Measurements from ENCODE around the gene WRAP53. TPM values are rescaled to one million over a fixed set of nuclear protein-coding genes. Genes with fewer than 3 reads are reported as not detected.
"Not testable (repeated sequence)": the region's sequence is repeated elsewhere in the genome, so short reads cannot be mapped to it uniquely, and the experiment has no call there.

Gene WRAP53
- total and polyA plus RNA-seq, 2 of the 13 experiments (the other 11 are each of a cell fraction or from before 2014, with no cell fraction given), result 7.0 to 19.5 TPM

DNA sequence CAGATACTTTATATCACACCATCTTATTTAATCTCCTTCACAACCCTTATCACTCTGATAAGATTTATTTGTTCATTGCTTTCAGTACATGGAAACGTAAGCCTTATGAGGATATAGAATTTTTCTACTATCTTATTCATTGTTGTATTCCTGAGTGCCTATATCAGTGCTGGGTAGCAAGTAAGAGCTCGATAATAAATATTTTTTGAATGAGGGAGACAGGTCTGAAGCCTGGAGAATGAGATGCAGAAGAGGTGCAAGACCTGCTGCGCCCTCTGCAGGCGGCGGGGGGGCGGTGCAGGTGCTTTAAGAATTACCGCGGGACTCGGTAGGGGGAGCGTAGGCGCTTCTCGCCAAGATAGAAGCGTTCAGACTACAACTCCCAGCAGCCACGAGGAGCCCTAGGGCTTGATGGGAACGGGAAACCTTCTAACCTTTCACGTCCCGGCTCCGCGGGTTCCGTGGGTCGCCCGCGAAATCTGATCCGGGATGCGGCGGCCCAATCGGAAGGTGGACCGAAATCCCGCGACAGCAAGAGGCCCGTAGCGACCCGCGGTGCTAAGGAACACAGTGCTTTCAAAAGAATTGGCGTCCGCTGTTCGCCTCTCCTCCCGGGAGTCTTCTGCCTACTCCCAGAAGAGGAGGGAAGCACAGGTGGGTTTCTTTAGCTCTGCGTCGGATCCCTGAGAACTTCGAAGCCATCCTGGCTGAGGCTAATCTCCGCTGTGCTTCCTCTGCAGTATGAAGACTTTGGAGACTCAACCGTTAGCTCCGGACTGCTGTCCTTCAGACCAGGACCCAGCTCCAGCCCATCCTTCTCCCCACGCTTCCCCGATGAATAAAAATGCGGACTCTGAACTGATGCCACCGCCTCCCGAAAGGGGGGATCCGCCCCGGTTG is at the start of gene WRAP53 (continued):
- no peak for TF ChIP-seq TCF7L2 (IDR thresholded peaks at IDR 0.05; ENCODE audit: low read depth, low read length)
- TF ChIP-seq, protein P1, sequence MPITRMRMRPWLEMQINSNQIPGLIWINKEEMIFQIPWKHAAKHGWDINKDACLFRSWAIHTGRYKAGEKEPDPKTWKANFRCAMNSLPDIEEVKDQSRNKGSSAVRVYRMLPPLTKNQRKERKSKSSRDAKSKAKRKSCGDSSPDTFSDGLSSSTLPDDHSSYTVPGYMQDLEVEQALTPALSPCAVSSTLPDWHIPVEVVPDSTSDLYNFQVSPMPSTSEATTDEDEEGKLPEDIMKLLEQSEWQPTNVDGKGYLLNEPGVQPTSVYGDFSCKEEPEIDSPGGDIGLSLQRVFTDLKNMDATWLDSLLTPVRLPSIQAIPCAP (CRISPR knock-in tag; IDR thresholded peaks at IDR 0.05; ENCODE audit: low read depth), result no peak
- peak; percentile 94 for TF ChIP-seq SIX1 (CRISPR knock-in tag; IDR thresholded peaks at IDR 0.05; ENCODE audit: borderline replicate concordance)
- TF ChIP-seq ZNF484 (CRISPR knock-in tag; IDR thresholded peaks at IDR 0.05; ENCODE audit: borderline replicate concordance, low read depth), result no peak
- no peak for TF ChIP-seq ZMYM4 (CRISPR knock-in tag; IDR thresholded peaks at IDR 0.05)
- TF ChIP-seq ZNF510 (CRISPR knock-in tag; IDR thresholded peaks at IDR 0.05; ENCODE audit: low read depth), result no peak

DNA sequence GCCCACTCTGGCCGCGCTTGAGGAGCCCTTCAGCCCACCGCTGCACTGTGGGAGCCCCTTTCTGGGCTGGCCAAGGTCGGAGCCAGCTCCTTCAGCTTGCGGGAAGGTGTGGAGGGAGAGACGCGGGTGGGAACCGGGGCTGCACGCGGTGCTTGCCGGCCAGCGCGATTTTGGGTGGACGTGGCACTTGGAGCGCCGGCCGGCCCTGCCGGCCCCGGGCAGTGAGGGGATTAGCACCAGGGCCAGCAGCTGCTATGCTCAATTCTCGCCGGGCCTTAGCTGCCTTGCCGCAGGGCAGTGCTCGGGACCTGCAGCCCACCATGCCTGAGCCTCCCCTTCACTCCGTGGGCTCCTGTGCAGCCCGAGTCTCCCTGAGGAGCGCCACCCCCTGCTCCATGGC is 47.5 kb upstream of the WRAP53 start:
- in situ Hi-C loops (cut with HindIII; ENCODE audit: extremely low pct_ligation_motif_present, low pct_unique_long_range_greater_than_20kb), result no loop called here
- ChIA-PET CTCF (ENCODE audit: low intra/inter-chr PET ratio, low total read pairs) (no interaction called here), POLR2A (no interaction called here)
- no peak overlapping the region for H3K4me3 ChIP-seq (replicated peaks in 1 of 3; ENCODE audit: insufficient read depth in 1 of 3, low read depth in 2 of 3, low read length in 3 of 3)
- no peaks in the 10 kb centered on the region for H3K4me1 ChIP-seq (ENCODE audit: insufficient read depth, low read length)
- no peaks in the 10 kb centered on the region; a peak in 1 of 5 replicates for H3K27me3 ChIP-seq (ENCODE audit: control insufficient read depth in 1 of 2, insufficient read depth in 2 of 2, low read length in 2 of 2)
- DNase-seq (ENCODE audit: low spot score), result no peak
- intact Hi-C loops (cut with micrococcal nuclease; ENCODE audit: unreplicated experiment), result no loop called here
- no peak overlapping the region for H3K27ac ChIP-seq (ENCODE audit: extremely low read length, insufficient read depth, low read length)
- no peak for ATAC-seq
- no peak overlapping the region for H3K4me2 ChIP-seq (ENCODE audit: low read depth, low read length)
- no peaks in the 10 kb centered on the region for H4K20me1 ChIP-seq (ENCODE audit: insufficient read depth, low read length)
- H2AFZ ChIP-seq (ENCODE audit: low read length), result no peak overlapping the region
- no peaks in the 10 kb centered on the region for H3K79me2 ChIP-seq (ENCODE audit: insufficient read depth, low read length)
- FAIRE-seq, result no peak
- no peaks in the 10 kb centered on the region for H3K9me3 ChIP-seq (ENCODE audit: low read length)
- no peaks in the 10 kb centered on the region for H3K36me3 ChIP-seq (replicated peaks in 1 of 2; ENCODE audit: control insufficient read depth in 1 of 2, insufficient read depth in 2 of 2, low read length in 2 of 2)
- no TSS peak for BruUV-seq (replicated peaks)
- H3K9ac ChIP-seq (ENCODE audit: insufficient read depth, low read depth, low read length), result no peak overlapping the region
- TF ChIP-seq MAFG (CRISPR knock-in tag; IDR thresholded peaks at IDR 0.05), result no peak
- no peak for TF ChIP-seq ZNF383 (CRISPR knock-in tag; IDR thresholded peaks at IDR 0.05; ENCODE audit: borderline replicate concordance)
- TF ChIP-seq ELF3 (CRISPR knock-in tag; IDR thresholded peaks at IDR 0.05), result no peak
- 78% methylated on average over 8 of the region's 26 CpGs for WGBS (ENCODE audit: low lambda C conversion rate)

DNA sequence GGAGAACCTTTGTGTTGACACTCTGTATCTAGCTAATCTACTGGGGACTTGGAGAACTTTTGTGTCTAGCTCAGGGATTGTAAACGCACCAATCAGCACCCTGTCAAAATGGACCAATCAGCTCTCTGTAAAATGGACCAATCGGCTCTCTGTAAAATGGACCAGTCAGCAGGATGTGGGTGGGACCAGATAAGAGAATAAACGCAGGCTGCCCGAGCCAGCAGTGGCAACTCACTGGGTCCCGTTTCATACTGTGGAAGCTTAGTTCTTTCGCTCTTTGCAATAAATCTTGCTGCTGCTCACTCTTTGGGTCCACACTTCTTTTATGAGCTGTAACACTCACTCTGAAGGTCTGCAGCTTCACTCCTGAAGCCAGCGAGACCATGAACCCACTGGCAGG is 46.6 kb upstream of the WRAP53 start:
- 45% methylated on average over 6 of the region's 7 CpGs for WGBS (ENCODE audit: low lambda C conversion rate)

More for the DNA sequence above, 46.6 kb upstream of the WRAP53 start:
- H3K4me2 ChIP-seq (ENCODE audit: low read depth, low read length); H3K36me3 ChIP-seq (replicated peaks in 1 of 2; ENCODE audit: control insufficient read depth in 1 of 2, insufficient read depth in 2 of 2, low read length in 2 of 2); FAIRE-seq; H3K4me1 ChIP-seq (ENCODE audit: insufficient read depth, low read length); in situ Hi-C loops (cut with HindIII; ENCODE audit: extremely low pct_ligation_motif_present, low pct_unique_long_range_greater_than_20kb); DNase-seq (ENCODE audit: low spot score); BruUV-seq (replicated peaks); H3K27me3 ChIP-seq (ENCODE audit: control insufficient read depth in 1 of 2, insufficient read depth in 2 of 2, low read length in 2 of 2); H4K20me1 ChIP-seq (ENCODE audit: insufficient read depth, low read length); H2AFZ ChIP-seq (ENCODE audit: low read length); H3K4me3 ChIP-seq (replicated peaks in 1 of 3; ENCODE audit: insufficient read depth in 1 of 3, low read depth in 2 of 3, low read length in 3 of 3); H3K9me3 ChIP-seq (ENCODE audit: low read length); CTCF ChIA-PET (ENCODE audit: low intra/inter-chr PET ratio, low total read pairs); H3K27ac ChIP-seq (ENCODE audit: extremely low read length, insufficient read depth, low read length); H3K79me2 ChIP-seq (ENCODE audit: insufficient read depth, low read length); ATAC-seq; intact Hi-C loops (cut with micrococcal nuclease; ENCODE audit: unreplicated experiment); H3K9ac ChIP-seq (ENCODE audit: insufficient read depth, low read depth, low read length): not testable (repeated sequence)
- POLR2A ChIA-PET, result interaction anchor here (1.4 to 1.7 kb wide), 2 partner anchors 14 to 46 kb away, joined by 3 to 4 read pairs; partner anchors contain the start of genes SAT2 and TP53
